Measurements from ENCODE around the gene METTL1.

Gene METTL1

GRCh38 chr12:57766464-57767304, 5.2 kb downstream of the METTL1 start, which contains the start of gene CYP27B1:
TSS of gene CYP27B1 (minus strand) at chr12:57767078. CDS start at chr12:57767041, 37 bp downstream.
- no peak within 1 kb of the TSS for H3K4me3 ChIP-seq (ENCODE audit: low read length, poor library complexity, severe bottlenecking)

GRCh38 chr12:57765698-57766463, 6.0 kb downstream of the METTL1 start:
- no peak overlapping the region for H3K9ac ChIP-seq (ENCODE audit: low read depth, low read length, poor library complexity, severe bottlenecking)
- no peaks in the 10 kb centered on the region for H3K9me3 ChIP-seq (ENCODE audit: insufficient read depth, low read depth, low read length)
- H3K4me2 ChIP-seq (ENCODE audit: low read depth, low read length, poor library complexity, severe bottlenecking): no peak overlapping the region
- H3F3A ChIP-seq (ENCODE audit: low read depth): no peaks in the 10 kb centered on the region
- no peaks in the 10 kb centered on the region for H3K27me3 ChIP-seq (ENCODE audit: insufficient read depth, low read length, poor library complexity, severe bottlenecking)
- no peaks in the 10 kb centered on the region for H3K36me3 ChIP-seq (ENCODE audit: insufficient read depth, low read length)
- no peak overlapping the region for H2AFZ ChIP-seq (ENCODE audit: low read length)
- TF ChIP-seq EZH2phosphoT487 (IDR thresholded peaks at IDR 0.05; ENCODE audit: borderline replicate concordance) (no peak), CTCF (conservative IDR thresholded peaks at IDR 0.05; ENCODE audit: low read length) (no peak)
- no peaks in the 10 kb centered on the region for H3K9me2 ChIP-seq (replicated peaks; ENCODE audit: low read depth, low read length)
- peaks cover under 1% of the 10 kb centered on the region for H4K20me1 ChIP-seq (ENCODE audit: insufficient read depth, low read length, poor library complexity, severe bottlenecking)
- H3K79me2 ChIP-seq (ENCODE audit: insufficient read depth, low read length): peaks cover 5% of the 10 kb centered on the region
- H3K4me3 ChIP-seq (ENCODE audit: low read length, poor library complexity, severe bottlenecking): no peak overlapping the region
- peaks cover 4% of the 10 kb centered on the region for H3K4me1 ChIP-seq (ENCODE audit: insufficient read depth, low read length, poor library complexity, severe bottlenecking)

More at GRCh38 chr12:57766464-57767304, 5.2 kb downstream of the METTL1 start, which contains the start of gene CYP27B1:
- peaks cover 11% of the 10 kb centered on the region for H3K4me1 ChIP-seq (ENCODE audit: insufficient read depth, low read length, poor library complexity, severe bottlenecking)
- no peaks in the 10 kb centered on the region for H3K36me3 ChIP-seq (ENCODE audit: insufficient read depth, low read length)
- no peak within 1 kb of the TSS for H3K4me2 ChIP-seq (ENCODE audit: low read depth, low read length, poor library complexity, severe bottlenecking)
- TF ChIP-seq EZH2phosphoT487 (IDR thresholded peaks at IDR 0.05; ENCODE audit: borderline replicate concordance) (no peak), CTCF (conservative IDR thresholded peaks at IDR 0.05; ENCODE audit: low read length) (no peak)
- H4K20me1 ChIP-seq (ENCODE audit: insufficient read depth, low read length, poor library complexity, severe bottlenecking): no peaks in the 10 kb centered on the region
- H3K9ac ChIP-seq (ENCODE audit: low read depth, low read length, poor library complexity, severe bottlenecking): no peak within 1 kb of the TSS
- no peaks in the 10 kb centered on the region for H3K9me2 ChIP-seq (replicated peaks; ENCODE audit: low read depth, low read length)
- H3K27me3 ChIP-seq (ENCODE audit: insufficient read depth, low read length, poor library complexity, severe bottlenecking): no peaks in the 10 kb centered on the region
- H2AFZ ChIP-seq (ENCODE audit: low read length): no peak within 1 kb of the TSS
- H3F3A ChIP-seq (ENCODE audit: low read depth): no peaks in the 10 kb centered on the region
- peaks cover 11% of the 10 kb centered on the region for H3K79me2 ChIP-seq (ENCODE audit: insufficient read depth, low read length)
- no peaks in the 10 kb centered on the region for H3K9me3 ChIP-seq (ENCODE audit: insufficient read depth, low read depth, low read length)

- Histone ChIP-seq H3K4me3 (ENCODE audit: low read length, poor library complexity, severe bottlenecking) (no peak overlapping the region), H3F3A (ENCODE audit: low read depth) (no peaks in the 10 kb centered on the region), H3K36me3 (ENCODE audit: insufficient read depth, low read length) (no peaks in the 10 kb centered on the region), H3K79me2 (ENCODE audit: insufficient read depth, low read length) (no peaks in the 10 kb centered on the region), H3K27me3 (ENCODE audit: insufficient read depth, low read length, poor library complexity, severe bottlenecking) (no peaks in the 10 kb centered on the region), H3K9ac (ENCODE audit: low read depth, low read length, poor library complexity, severe bottlenecking) (no peak overlapping the region), H3K4me1 (ENCODE audit: insufficient read depth, low read length, poor library complexity, severe bottlenecking) (no peaks in the 10 kb centered on the region), H3K9me2 (replicated peaks; ENCODE audit: low read depth, low read length) (no peaks in the 10 kb centered on the region), H3K9me3 (ENCODE audit: insufficient read depth, low read depth, low read length) (no peaks in the 10 kb centered on the region), H3K4me2 (ENCODE audit: low read depth, low read length, poor library complexity, severe bottlenecking) (no peak overlapping the region), H4K20me1 (ENCODE audit: insufficient read depth, low read length, poor library complexity, severe bottlenecking) (peaks cover 7% of the 10 kb centered on the region), H2AFZ (ENCODE audit: low read length) (no peak overlapping the region)
- TF ChIP-seq EZH2phosphoT487 (IDR thresholded peaks at IDR 0.05; ENCODE audit: borderline replicate concordance): no peak
- no peak for TF ChIP-seq CTCF (conservative IDR thresholded peaks at IDR 0.05; ENCODE audit: low read length)
Observed at GRCh38 chr12:57765003-57765697, 6.8 kb downstream of the METTL1 start.

Data from Loucy (cell line).